ENCODE measurements around the gene GRIA4. TPM values are rescaled to one million over a fixed set of nuclear protein-coding genes. Genes with fewer than 3 reads are reported as not detected.
"Not testable (repeated sequence)": the region's sequence is repeated elsewhere in the genome, so short reads cannot be mapped to it uniquely, and the experiment has no call there.

Gene GRIA4
- total and polyA plus RNA-seq, 2 of the 13 experiments (the other 11 are each of a cell fraction or from before 2014, with no cell fraction given) = not detected

- TF ChIP-seq SNAPC4 (CRISPR knock-in tag; IDR thresholded peaks at IDR 0.05) (no peak), ZMAT5 (CRISPR knock-in tag; IDR thresholded peaks at IDR 0.05; ENCODE audit: borderline replicate concordance, low read depth) (no peak)
Measured at GRCh38 chr11:106001304-106002012, 391.6 kb downstream of the GRIA4 start (continued).

- H2AFZ ChIP-seq (ENCODE audit: low read length); H3K4me1 ChIP-seq (ENCODE audit: insufficient read depth, low read length); H3K9me3 ChIP-seq (ENCODE audit: low read length); H3K4me3 ChIP-seq (replicated peaks in 1 of 3; ENCODE audit: insufficient read depth in 1 of 3, low read depth in 2 of 3, low read length in 3 of 3); POLR2A ChIA-PET; H3K27ac ChIP-seq (ENCODE audit: extremely low read length, insufficient read depth, low read length); CTCF ChIA-PET (ENCODE audit: low intra/inter-chr PET ratio, low total read pairs); H4K20me1 ChIP-seq (ENCODE audit: insufficient read depth, low read length); BruUV-seq (replicated peaks); H3K36me3 ChIP-seq (replicated peaks in 1 of 2; ENCODE audit: control insufficient read depth in 1 of 2, insufficient read depth in 2 of 2, low read length in 2 of 2); in situ Hi-C loops (cut with HindIII; ENCODE audit: extremely low pct_ligation_motif_present, low pct_unique_long_range_greater_than_20kb); ATAC-seq; H3K4me2 ChIP-seq (ENCODE audit: low read depth, low read length); H3K27me3 ChIP-seq (ENCODE audit: control insufficient read depth in 1 of 2, insufficient read depth in 2 of 2, low read length in 2 of 2); H3K79me2 ChIP-seq (ENCODE audit: insufficient read depth, low read length); intact Hi-C loops (cut with micrococcal nuclease; ENCODE audit: unreplicated experiment); FAIRE-seq; H3K9ac ChIP-seq (ENCODE audit: insufficient read depth, low read depth, low read length); DNase-seq (ENCODE audit: low spot score): not testable (repeated sequence)
- 97% methylated on average over 4 of the region's 4 CpGs for WGBS (ENCODE audit: low lambda C conversion rate)
Measured at GRCh38 chr11:106003094-106003493, 393.2 kb downstream of the GRIA4 start.
